Stomach (tissue), 9 donors: Measurements from ENCODE around the gene CHCHD3. TPM values are rescaled to one million over a fixed set of nuclear protein-coding genes. Genes with fewer than 3 reads are reported as not detected.
A peak's percentile ranks its signal among the peaks of the same experiment; 100 is the strongest.

Experiments
- DNase-seq, 2 donors: peaks; one replicate each; pipeline versions ENCODE4 v3.0.0 to v3.0.0-alpha.2; 2013 to 2019
- H3K27ac ChIP-seq, 5 donors: fragments of 200-600 bp in 4 of 5; sonication (generic) in 4 of 5; one replicate each; pipeline ENCODE4 v1.5.1; 2013 to 2019; ENCODE audit warnings: mild to moderate bottlenecking in 1 of 5, moderate library complexity in 1 of 5
- H3K27me3 ChIP-seq, 3 donors: fragments of 200-600 bp; sonication (generic); one replicate each; pipeline ENCODE4 v1.5.1; 2017 to 2019; ENCODE audit warnings: mixed run types in 1 of 3
- H3K36me3 ChIP-seq, 4 donors: fragments of 200-600 bp; sonication (generic); 1 replicate in 3 of 4; 2 replicates in 1 of 4; pipeline ENCODE4 v1.5.1; 2016 to 2019
- H3K4me1 ChIP-seq, 4 donors: fragments of 200-600 bp; sonication (generic); one replicate each; pipeline ENCODE4 v1.5.1; 2016 to 2019
- H3K4me3 ChIP-seq, 4 donors: fragments of 200-600 bp; sonication (generic) in 3 of 4; one replicate each; pipeline ENCODE4 v1.5.1; 2016 to 2019; ENCODE audit warnings: mild to moderate bottlenecking in 1 of 4
- H3K9me3 ChIP-seq, 4 donors: fragments of 200-600 bp; sonication (generic); one replicate each; pipeline ENCODE4 v1.5.1; 2016 to 2019
- EP300 ChIP-seq: sonication (generic); formaldehyde crosslinking; IDR thresholded peaks from one replicate; pipeline ENCODE4 v1.6.1; 2017; ENCODE audit warnings: antibody characterized with exemption
- POLR2A ChIP-seq, 4 donors: fragments of 450-650 bp; IDR thresholded peaks; one replicate each; pipeline ENCODE4 v1.6.1; 2016; ENCODE audit warnings: antibody characterized with exemption in 4 of 4, control low read depth in 2 of 4, mild to moderate bottlenecking in 1 of 4, moderate library complexity in 1 of 4
- POLR2AphosphoS5 ChIP-seq, 3 donors: sonication (generic); formaldehyde crosslinking; IDR thresholded peaks; one replicate each; pipeline ENCODE4 v1.6.1; 2016; ENCODE audit warnings: antibody characterized with exemption in 3 of 3
- WGBS, 5 donors: extraction: QIAGEN DNeasy Blood & Tissue Kit in 3 of 5; methylation state at CpG; one replicate each; pipeline versions ENCODE4 v1.1.5 to v1.1.7; 2013 to 2018; 5-methylcytosine and 5-hydroxymethylcytosine counted together
- intact Hi-C: fragments of 100-400 bp; cut with DNase I; formaldehyde crosslinking; loops from one replicate; pipeline ENCODE4 v1.15.1; 2023; ENCODE audit warnings: low total_unique reads
- polyA plus RNA-seq, 3 donors: library from polyadenylated mRNA; stranded (reverse); fragments of 200-250 nt; gene quantifications; one replicate each; pipeline ENCODE4 v1.2.3, GENCODE V29; 2013
- total RNA-seq, 5 donors: library from RNA; depleted of rRNA; stranded (reverse); fragments of >200 nt; gene quantifications; one replicate each; pipeline versions ENCODE4 v1.1.0 to v1.2.3, GENCODE V29; 2014 to 2016
- TF ChIP-seq, protein P1 (sequence below), 7 experiments: fragments of 450-650 bp in 4 of 7; fragments of 200-600 bp in 3 of 7; sonication (generic) in 3 of 7; IDR thresholded peaks; one replicate each; pipeline ENCODE4 v1.5.1; 2016 to 2019; ENCODE audit warnings: antibody characterized with exemption in 7 of 7, control low read depth in 2 of 7, mild to moderate bottlenecking in 1 of 7
- donor health status: healthy with polysubstance abuse.
- donor health status: Bipolar disorder and iron deficiency.
- donor health status: healthy.

CHCHD3 gene
- total and polyA plus RNA-seq, 8 donors: 5.8 to 90.9 (median 39.9) TPM

DNA sequence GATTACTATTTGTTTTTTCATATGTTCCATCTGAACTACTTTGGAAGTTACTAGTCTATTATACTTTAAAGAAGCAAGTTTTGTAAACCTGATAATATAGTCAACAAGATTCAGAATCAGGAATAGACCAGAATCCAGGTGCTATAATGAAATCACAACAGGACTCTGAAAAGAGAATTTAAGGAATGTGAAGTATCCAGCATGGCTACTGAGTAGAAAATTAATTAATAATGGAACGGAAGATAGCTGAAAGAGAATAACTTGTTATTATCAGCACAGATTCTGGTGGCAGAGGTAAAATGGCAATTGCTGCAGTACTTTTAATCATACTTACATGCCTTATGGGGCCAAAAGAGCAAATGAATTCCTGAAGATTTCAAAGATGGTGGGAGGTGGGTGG lies 43.1 kb upstream of the CHCHD3 start:
- no peak overlapping the region for H3K27ac ChIP-seq
- intact Hi-C loops: no loop called here
- TF ChIP-seq POLR2A (IDR thresholded peaks at IDR 0.05) (no peak), EP300 (no peak), POLR2AphosphoS5 (IDR thresholded peaks at IDR 0.05) (no peak)
- TF ChIP-seq, protein P1, sequence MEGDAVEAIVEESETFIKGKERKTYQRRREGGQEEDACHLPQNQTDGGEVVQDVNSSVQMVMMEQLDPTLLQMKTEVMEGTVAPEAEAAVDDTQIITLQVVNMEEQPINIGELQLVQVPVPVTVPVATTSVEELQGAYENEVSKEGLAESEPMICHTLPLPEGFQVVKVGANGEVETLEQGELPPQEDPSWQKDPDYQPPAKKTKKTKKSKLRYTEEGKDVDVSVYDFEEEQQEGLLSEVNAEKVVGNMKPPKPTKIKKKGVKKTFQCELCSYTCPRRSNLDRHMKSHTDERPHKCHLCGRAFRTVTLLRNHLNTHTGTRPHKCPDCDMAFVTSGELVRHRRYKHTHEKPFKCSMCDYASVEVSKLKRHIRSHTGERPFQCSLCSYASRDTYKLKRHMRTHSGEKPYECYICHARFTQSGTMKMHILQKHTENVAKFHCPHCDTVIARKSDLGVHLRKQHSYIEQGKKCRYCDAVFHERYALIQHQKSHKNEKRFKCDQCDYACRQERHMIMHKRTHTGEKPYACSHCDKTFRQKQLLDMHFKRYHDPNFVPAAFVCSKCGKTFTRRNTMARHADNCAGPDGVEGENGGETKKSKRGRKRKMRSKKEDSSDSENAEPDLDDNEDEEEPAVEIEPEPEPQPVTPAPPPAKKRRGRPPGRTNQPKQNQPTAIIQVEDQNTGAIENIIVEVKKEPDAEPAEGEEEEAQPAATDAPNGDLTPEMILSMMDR (IDR thresholded peaks at IDR 0.05): no peak
- peaks cover 0 to 4% (median 0%) of the 10 kb centered on the region in 3 donors for H3K27me3 ChIP-seq
- WGBS, 5 donors: 0% methylated on average over 1 of the region's 1 CpG
- DNase-seq: no peak
- H3K36me3 ChIP-seq: no peaks in the 10 kb centered on the region
- no peaks in the 10 kb centered on the region for H3K9me3 ChIP-seq
- H3K4me1 ChIP-seq: no peaks in the 10 kb centered on the region
- no peak overlapping the region for H3K4me3 ChIP-seq

DNA sequence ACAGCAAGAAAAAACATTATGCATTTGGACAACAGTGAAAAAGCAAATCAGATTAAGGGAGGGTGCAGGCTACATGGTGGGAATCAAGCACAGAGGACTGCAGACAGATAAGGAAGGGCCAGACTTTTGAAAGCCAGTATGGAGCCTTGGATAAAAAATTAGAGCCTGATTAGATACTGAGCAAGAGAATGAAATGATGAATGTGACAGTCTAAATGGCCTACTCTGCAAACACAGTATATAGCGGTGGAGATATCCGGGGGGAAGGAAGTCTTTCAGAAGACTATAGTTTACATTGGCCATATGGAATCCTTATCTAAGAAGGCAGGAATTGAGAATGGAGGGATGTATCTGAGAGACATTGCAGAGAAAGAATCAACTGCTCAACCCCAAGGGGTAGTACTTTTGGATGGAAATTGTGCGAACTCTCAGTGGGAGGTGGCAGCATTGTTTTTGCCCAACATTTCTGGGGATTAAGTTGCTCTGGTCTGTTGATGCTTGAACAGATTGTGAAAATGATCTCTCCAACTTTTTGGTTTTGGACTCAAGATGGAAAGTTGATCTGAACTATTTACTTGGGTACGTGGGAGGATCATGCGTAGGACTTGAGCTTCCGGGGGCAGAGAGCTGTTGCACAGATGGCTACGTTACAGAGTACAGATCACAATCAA lies 39.4 kb upstream of the CHCHD3 start:
- DNase-seq: no peak
- 56 to 68% (median 64%) methylated on average over 7 of the region's 7 CpGs for WGBS, 5 donors
- Histone ChIP-seq H3K4me3 (no peak overlapping the region), H3K9me3 (no peaks in the 10 kb centered on the region), H3K27me3 (no peaks in the 10 kb centered on the region), H3K4me1 (no peaks in the 10 kb centered on the region), H3K27ac (no peak overlapping the region), H3K36me3 (no peaks in the 10 kb centered on the region)
- intact Hi-C loops: no loop called here
- TF ChIP-seq POLR2AphosphoS5 (IDR thresholded peaks at IDR 0.05): no peak
- no peak for TF ChIP-seq EP300
- no peak for TF ChIP-seq POLR2A (IDR thresholded peaks at IDR 0.05)
- TF ChIP-seq, protein P1 (IDR thresholded peaks at IDR 0.05): no peak

DNA sequence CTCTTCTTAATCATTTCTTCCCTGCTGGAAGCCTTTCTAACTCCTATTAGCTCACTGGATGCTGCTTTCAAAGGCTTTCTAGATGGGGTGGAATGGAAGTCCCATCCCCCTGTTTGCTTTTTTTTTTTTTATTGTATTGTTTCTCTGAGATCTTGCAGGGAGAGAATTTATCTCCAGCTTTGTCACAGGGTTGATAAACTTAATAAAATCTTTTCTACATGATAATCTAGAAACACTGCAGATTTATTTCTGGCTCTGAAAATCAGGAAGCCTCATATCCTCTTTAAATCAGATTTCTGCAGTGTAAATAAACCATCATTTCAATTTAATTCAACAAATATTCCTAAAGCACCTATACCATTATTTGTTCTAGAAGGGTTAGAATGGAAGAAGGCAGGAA lies 37.2 kb upstream of the CHCHD3 start:
- TF ChIP-seq, protein P1 (IDR thresholded peaks at IDR 0.05): no peak
- TF ChIP-seq EP300 (no peak), POLR2AphosphoS5 (IDR thresholded peaks at IDR 0.05) (no peak), POLR2A (IDR thresholded peaks at IDR 0.05) (no peak)
- intact Hi-C loops: no loop called here
- Histone ChIP-seq H3K4me3 (no peak overlapping the region), H3K36me3 (no peaks in the 10 kb centered on the region), H3K4me1 (no peaks in the 10 kb centered on the region), H3K27me3 (no peaks in the 10 kb centered on the region), H3K9me3 (no peaks in the 10 kb centered on the region), H3K27ac (no peak overlapping the region)
- no peak for DNase-seq

DNA sequence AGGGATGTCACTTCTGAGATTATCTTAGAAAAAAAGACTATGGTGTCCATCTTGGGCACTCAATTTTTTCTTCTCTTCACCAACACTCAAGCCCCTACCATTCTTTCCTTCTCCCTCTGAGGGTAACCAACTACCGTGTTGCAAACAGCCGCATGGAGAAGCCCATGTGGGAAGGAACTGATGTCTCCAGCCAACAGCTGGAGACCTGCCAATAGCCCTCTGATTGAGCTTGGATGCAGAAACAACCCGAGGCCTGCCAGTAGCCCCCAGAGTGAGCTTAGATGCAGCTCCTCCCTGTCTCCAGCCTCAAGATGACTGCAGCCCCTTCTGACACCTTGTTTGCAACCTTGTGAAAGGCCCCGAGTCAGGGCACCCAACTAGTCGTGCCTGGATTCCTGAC lies 36.4 kb upstream of the CHCHD3 start:
- Histone ChIP-seq H3K27ac (no peak overlapping the region), H3K4me3 (no peak overlapping the region), H3K9me3 (no peaks in the 10 kb centered on the region), H3K4me1 (no peaks in the 10 kb centered on the region), H3K36me3 (no peaks in the 10 kb centered on the region), H3K27me3 (no peaks in the 10 kb centered on the region)
- intact Hi-C loops: no loop called here
- WGBS, 5 donors: 58 to 75% (median 63%) methylated on average over 5 of the region's 5 CpGs
- TF ChIP-seq POLR2AphosphoS5 (IDR thresholded peaks at IDR 0.05): no peak
- no peak for TF ChIP-seq POLR2A (IDR thresholded peaks at IDR 0.05)
- TF ChIP-seq, protein P1 (IDR thresholded peaks at IDR 0.05): no peak
- no peak for TF ChIP-seq EP300
- DNase-seq: peak in 1 of 2 donors; percentile 31
